ENCODE data around the gene NFE2L2.
"Not testable (repeated sequence)": the region's sequence is repeated elsewhere in the genome, so short reads cannot be mapped to it uniquely, and the experiment has no call there.

NFE2L2 gene

GRCh38 chr2:177211169-177211568, 53.4 kb downstream of the NFE2L2 start:
- Histone ChIP-seq H3K9me3 (ENCODE audit: insufficient read depth, low read length) (no peaks in the 10 kb centered on the region), H3K4me3 (ENCODE audit: insufficient read length, low read depth) (peak overlapping the region; percentile 83), H3K4me1 (ENCODE audit: insufficient read depth, insufficient read length) (no peaks in the 10 kb centered on the region), H3K36me3 (ENCODE audit: insufficient read depth, insufficient read length, low read length) (peaks cover 25% of the 10 kb centered on the region), H3K9ac (ENCODE audit: insufficient read length, low read depth) (peak overlapping the region; percentile 89), H3K27me3 (ENCODE audit: insufficient read depth, insufficient read length) (no peaks in the 10 kb centered on the region)
- TF ChIP-seq ZNF274 (IDR thresholded peaks at IDR 0.05; ENCODE audit: low read depth, low read length) (no peak), YY1 (IDR thresholded peaks at IDR 0.05; ENCODE audit: insufficient read depth, insufficient read length) (no peak), SUZ12 (IDR thresholded peaks at IDR 0.05; ENCODE audit: extremely low read depth, insufficient read depth, insufficient read length) (no peak)
- no peak for DNase-seq (ENCODE audit: low read depth, low spot score)

GRCh38 chr2:177207101-177207500, 57.4 kb downstream of the NFE2L2 start:
- TF ChIP-seq ZNF274 (IDR thresholded peaks at IDR 0.05; ENCODE audit: low read depth, low read length): no peak
- TF ChIP-seq SUZ12 (IDR thresholded peaks at IDR 0.05; ENCODE audit: extremely low read depth, insufficient read depth, insufficient read length): no peak
- no peak for TF ChIP-seq YY1 (IDR thresholded peaks at IDR 0.05; ENCODE audit: insufficient read depth, insufficient read length)
- peaks cover 2% of the 10 kb centered on the region for H3K4me1 ChIP-seq (ENCODE audit: insufficient read depth, insufficient read length)
- no peaks in the 10 kb centered on the region for H3K9me3 ChIP-seq (ENCODE audit: insufficient read depth, low read length)
- H3K9ac ChIP-seq (ENCODE audit: insufficient read length, low read depth): no peak overlapping the region
- DNase-seq (ENCODE audit: low read depth, low spot score): no peak
- no peaks in the 10 kb centered on the region for H3K36me3 ChIP-seq (ENCODE audit: insufficient read depth, insufficient read length, low read length)
- H3K27me3 ChIP-seq (ENCODE audit: insufficient read depth, insufficient read length): no peaks in the 10 kb centered on the region
- no peak overlapping the region for H3K4me3 ChIP-seq (ENCODE audit: insufficient read length, low read depth)

GRCh38 chr2:177204417-177204816, 60.1 kb downstream of the NFE2L2 start:
- Histone ChIP-seq H3K36me3 (ENCODE audit: insufficient read depth, insufficient read length, low read length) (no peaks in the 10 kb centered on the region), H3K9ac (ENCODE audit: insufficient read length, low read depth) (no peak overlapping the region), H3K27me3 (ENCODE audit: insufficient read depth, insufficient read length) (no peaks in the 10 kb centered on the region), H3K9me3 (ENCODE audit: insufficient read depth, low read length) (no peaks in the 10 kb centered on the region), H3K4me1 (ENCODE audit: insufficient read depth, insufficient read length) (peaks cover 2% of the 10 kb centered on the region), H3K4me3 (ENCODE audit: insufficient read length, low read depth) (no peak overlapping the region)
- TF ChIP-seq YY1 (IDR thresholded peaks at IDR 0.05; ENCODE audit: insufficient read depth, insufficient read length) (no peak), SUZ12 (IDR thresholded peaks at IDR 0.05; ENCODE audit: extremely low read depth, insufficient read depth, insufficient read length) (no peak), ZNF274 (IDR thresholded peaks at IDR 0.05; ENCODE audit: low read depth, low read length) (no peak)
- no peak for DNase-seq (ENCODE audit: low read depth, low spot score)

- no peak for DNase-seq (ENCODE audit: low read depth, low spot score)
- Histone ChIP-seq H3K27me3 (ENCODE audit: insufficient read depth, insufficient read length) (no peaks in the 10 kb centered on the region), H3K4me1 (ENCODE audit: insufficient read depth, insufficient read length) (peaks cover 5% of the 10 kb centered on the region), H3K4me3 (ENCODE audit: insufficient read length, low read depth) (no peak overlapping the region), H3K9ac (ENCODE audit: insufficient read length, low read depth) (no peak overlapping the region), H3K36me3 (ENCODE audit: insufficient read depth, insufficient read length, low read length) (no peaks in the 10 kb centered on the region), H3K9me3 (ENCODE audit: insufficient read depth, low read length) (no peaks in the 10 kb centered on the region)
- TF ChIP-seq YY1 (IDR thresholded peaks at IDR 0.05; ENCODE audit: insufficient read depth, insufficient read length) (no peak), ZNF274 (IDR thresholded peaks at IDR 0.05; ENCODE audit: low read depth, low read length) (no peak)
Observed at GRCh38 chr2:177201919-177202346, 62.6 kb downstream of the NFE2L2 start.

GRCh38 chr2:177200419-177200818, 64.1 kb downstream of the NFE2L2 start:
- not testable (repeated sequence) for H3K9me3 ChIP-seq (ENCODE audit: insufficient read depth, low read length); H3K36me3 ChIP-seq (ENCODE audit: insufficient read depth, insufficient read length, low read length); H3K4me3 ChIP-seq (ENCODE audit: insufficient read length, low read depth); DNase-seq (ENCODE audit: low read depth, low spot score); H3K4me1 ChIP-seq (ENCODE audit: insufficient read depth, insufficient read length); H3K9ac ChIP-seq (ENCODE audit: insufficient read length, low read depth); H3K27me3 ChIP-seq (ENCODE audit: insufficient read depth, insufficient read length)

- Histone ChIP-seq H3K27me3 (ENCODE audit: insufficient read depth, insufficient read length) (no peaks in the 10 kb centered on the region), H3K4me3 (ENCODE audit: insufficient read length, low read depth) (no peak overlapping the region), H3K36me3 (ENCODE audit: insufficient read depth, insufficient read length, low read length) (no peaks in the 10 kb centered on the region), H3K9ac (ENCODE audit: insufficient read length, low read depth) (no peak overlapping the region), H3K9me3 (ENCODE audit: insufficient read depth, low read length) (no peaks in the 10 kb centered on the region), H3K4me1 (ENCODE audit: insufficient read depth, insufficient read length) (peaks cover 3% of the 10 kb centered on the region)
- no peak for DNase-seq (ENCODE audit: low read depth, low spot score)
- TF ChIP-seq SUZ12 (IDR thresholded peaks at IDR 0.05; ENCODE audit: extremely low read depth, insufficient read depth, insufficient read length) (no peak), YY1 (IDR thresholded peaks at IDR 0.05; ENCODE audit: insufficient read depth, insufficient read length) (no peak), ZNF274 (IDR thresholded peaks at IDR 0.05; ENCODE audit: low read depth, low read length) (no peak)
Observed at GRCh38 chr2:177195194-177195593, 69.3 kb downstream of the NFE2L2 start.

GRCh38 chr2:177193240-177193639, 71.3 kb downstream of the NFE2L2 start:
- Histone ChIP-seq H3K4me1 (ENCODE audit: insufficient read depth, insufficient read length) (peaks cover 3% of the 10 kb centered on the region), H3K27me3 (ENCODE audit: insufficient read depth, insufficient read length) (no peaks in the 10 kb centered on the region), H3K4me3 (ENCODE audit: insufficient read length, low read depth) (no peak overlapping the region), H3K36me3 (ENCODE audit: insufficient read depth, insufficient read length, low read length) (no peaks in the 10 kb centered on the region), H3K9me3 (ENCODE audit: insufficient read depth, low read length) (no peaks in the 10 kb centered on the region), H3K9ac (ENCODE audit: insufficient read length, low read depth) (no peak overlapping the region)
- TF ChIP-seq YY1 (IDR thresholded peaks at IDR 0.05; ENCODE audit: insufficient read depth, insufficient read length) (no peak), SUZ12 (IDR thresholded peaks at IDR 0.05; ENCODE audit: extremely low read depth, insufficient read depth, insufficient read length) (no peak), ZNF274 (IDR thresholded peaks at IDR 0.05; ENCODE audit: low read depth, low read length) (no peak)
- DNase-seq (ENCODE audit: low read depth, low spot score): no peak

- no peaks in the 10 kb centered on the region for H3K36me3 ChIP-seq (ENCODE audit: insufficient read depth, insufficient read length, low read length)
- no peak overlapping the region for H3K4me3 ChIP-seq (ENCODE audit: insufficient read length, low read depth)
- H3K9me3 ChIP-seq (ENCODE audit: insufficient read depth, low read length): no peaks in the 10 kb centered on the region
- H3K27me3 ChIP-seq (ENCODE audit: insufficient read depth, insufficient read length): no peaks in the 10 kb centered on the region
- TF ChIP-seq SUZ12 (IDR thresholded peaks at IDR 0.05; ENCODE audit: extremely low read depth, insufficient read depth, insufficient read length) (no peak), YY1 (IDR thresholded peaks at IDR 0.05; ENCODE audit: insufficient read depth, insufficient read length) (no peak), ZNF274 (IDR thresholded peaks at IDR 0.05; ENCODE audit: low read depth, low read length) (no peak)
- no peaks in the 10 kb centered on the region for H3K4me1 ChIP-seq (ENCODE audit: insufficient read depth, insufficient read length)
- no peak overlapping the region for H3K9ac ChIP-seq (ENCODE audit: insufficient read length, low read depth)
- DNase-seq (ENCODE audit: low read depth, low spot score): no peak
Observed at GRCh38 chr2:177192788-177193187, 71.7 kb downstream of the NFE2L2 start.
